Activated CD4-positive, alpha-beta T cell treated with anti-CD3 and anti-CD28 coated beads, Interleukin-2, Interleukin-4, amounts not matched to agents 100 ng/mL and 50 ng/mL, durations not matched to agents 16 hours and 8 hours (primary cell): ENCODE results near the gene LAMA3.

Source experiments
- DNase-seq: peaks from one replicate; pipeline ENCODE4 v3.0.0-alpha.2; 2020; ENCODE audit warnings: low spot score

The LAMA3 gene

GRCh38 chr18:23689031-23689615 is at the start of gene LAMA3:
Gene LAMA3 (plus strand): TSS chr18:23689453. CDS start chr18:23689684, 231 bp downstream.
- DNase-seq: no peak

- no peak for DNase-seq
Measured at GRCh38 chr18:23640052-23640451, 49.2 kb upstream of the LAMA3 start.

- DNase-seq: no peak
Measured at GRCh38 chr18:23641143-23641720, 48.0 kb upstream of the LAMA3 start.

GRCh38 chr18:23641937-23642666 is 47.2 kb upstream of the LAMA3 start:
- DNase-seq: no peak

- no peak for DNase-seq
Measured at GRCh38 chr18:23643815-23644490, 45.3 kb upstream of the LAMA3 start.

GRCh38 chr18:23645568-23646175 is 43.6 kb upstream of the LAMA3 start:
- DNase-seq: no peak

- no peak for DNase-seq
Measured at GRCh38 chr18:23646282-23646681, 43.0 kb upstream of the LAMA3 start.

GRCh38 chr18:23648456-23648855 is 40.8 kb upstream of the LAMA3 start:
- no peak for DNase-seq

GRCh38 chr18:23648940-23649607 is 40.2 kb upstream of the LAMA3 start:
- no peak for DNase-seq

- no peak for DNase-seq
Measured at GRCh38 chr18:23650968-23651927, 38.0 kb upstream of the LAMA3 start.

GRCh38 chr18:23652232-23652631 is 37.0 kb upstream of the LAMA3 start:
- DNase-seq: no peak

- no peak for DNase-seq
Measured at GRCh38 chr18:23658285-23658684, 31.0 kb upstream of the LAMA3 start.

- no peak for DNase-seq
Measured at GRCh38 chr18:23661735-23662308, 27.4 kb upstream of the LAMA3 start.

GRCh38 chr18:23662309-23663263 is 26.7 kb upstream of the LAMA3 start, which contains the start of gene ANKRD29:
Gene ANKRD29 (minus strand): TSS chr18:23662911. CDS start chr18:23662730, 181 bp downstream.
- DNase-seq: peak; percentile 34

- DNase-seq: no peak
Measured at GRCh38 chr18:23664674-23665073, 24.6 kb upstream of the LAMA3 start.

- DNase-seq: no peak
Measured at GRCh38 chr18:23667114-23667513, 22.1 kb upstream of the LAMA3 start.

GRCh38 chr18:23668731-23669130 is 20.5 kb upstream of the LAMA3 start:
- no peak for DNase-seq

- DNase-seq: no peak
Measured at GRCh38 chr18:23669202-23669766, 20.0 kb upstream of the LAMA3 start.
